CD4-positive, alpha-beta T cell treated with Interleukin-17A for 1 hour (primary cell): ENCODE data around the gene BRD8.
"Not testable (repeated sequence)": the region's sequence is repeated elsewhere in the genome, so short reads cannot be mapped to it uniquely, and the experiment has no call there.

Experiments
- DNase-seq: peaks from one replicate; pipeline ENCODE4 v3.0.0-alpha.2; 2020

The BRD8 gene, protein sequence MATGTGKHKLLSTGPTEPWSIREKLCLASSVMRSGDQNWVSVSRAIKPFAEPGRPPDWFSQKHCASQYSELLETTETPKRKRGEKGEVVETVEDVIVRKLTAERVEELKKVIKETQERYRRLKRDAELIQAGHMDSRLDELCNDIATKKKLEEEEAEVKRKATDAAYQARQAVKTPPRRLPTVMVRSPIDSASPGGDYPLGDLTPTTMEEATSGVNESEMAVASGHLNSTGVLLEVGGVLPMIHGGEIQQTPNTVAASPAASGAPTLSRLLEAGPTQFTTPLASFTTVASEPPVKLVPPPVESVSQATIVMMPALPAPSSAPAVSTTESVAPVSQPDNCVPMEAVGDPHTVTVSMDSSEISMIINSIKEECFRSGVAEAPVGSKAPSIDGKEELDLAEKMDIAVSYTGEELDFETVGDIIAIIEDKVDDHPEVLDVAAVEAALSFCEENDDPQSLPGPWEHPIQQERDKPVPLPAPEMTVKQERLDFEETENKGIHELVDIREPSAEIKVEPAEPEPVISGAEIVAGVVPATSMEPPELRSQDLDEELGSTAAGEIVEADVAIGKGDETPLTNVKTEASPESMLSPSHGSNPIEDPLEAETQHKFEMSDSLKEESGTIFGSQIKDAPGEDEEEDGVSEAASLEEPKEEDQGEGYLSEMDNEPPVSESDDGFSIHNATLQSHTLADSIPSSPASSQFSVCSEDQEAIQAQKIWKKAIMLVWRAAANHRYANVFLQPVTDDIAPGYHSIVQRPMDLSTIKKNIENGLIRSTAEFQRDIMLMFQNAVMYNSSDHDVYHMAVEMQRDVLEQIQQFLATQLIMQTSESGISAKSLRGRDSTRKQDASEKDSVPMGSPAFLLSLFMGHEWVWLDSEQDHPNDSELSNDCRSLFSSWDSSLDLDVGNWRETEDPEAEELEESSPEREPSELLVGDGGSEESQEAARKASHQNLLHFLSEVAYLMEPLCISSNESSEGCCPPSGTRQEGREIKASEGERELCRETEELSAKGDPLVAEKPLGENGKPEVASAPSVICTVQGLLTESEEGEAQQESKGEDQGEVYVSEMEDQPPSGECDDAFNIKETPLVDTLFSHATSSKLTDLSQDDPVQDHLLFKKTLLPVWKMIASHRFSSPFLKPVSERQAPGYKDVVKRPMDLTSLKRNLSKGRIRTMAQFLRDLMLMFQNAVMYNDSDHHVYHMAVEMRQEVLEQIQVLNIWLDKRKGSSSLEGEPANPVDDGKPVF

DNA sequence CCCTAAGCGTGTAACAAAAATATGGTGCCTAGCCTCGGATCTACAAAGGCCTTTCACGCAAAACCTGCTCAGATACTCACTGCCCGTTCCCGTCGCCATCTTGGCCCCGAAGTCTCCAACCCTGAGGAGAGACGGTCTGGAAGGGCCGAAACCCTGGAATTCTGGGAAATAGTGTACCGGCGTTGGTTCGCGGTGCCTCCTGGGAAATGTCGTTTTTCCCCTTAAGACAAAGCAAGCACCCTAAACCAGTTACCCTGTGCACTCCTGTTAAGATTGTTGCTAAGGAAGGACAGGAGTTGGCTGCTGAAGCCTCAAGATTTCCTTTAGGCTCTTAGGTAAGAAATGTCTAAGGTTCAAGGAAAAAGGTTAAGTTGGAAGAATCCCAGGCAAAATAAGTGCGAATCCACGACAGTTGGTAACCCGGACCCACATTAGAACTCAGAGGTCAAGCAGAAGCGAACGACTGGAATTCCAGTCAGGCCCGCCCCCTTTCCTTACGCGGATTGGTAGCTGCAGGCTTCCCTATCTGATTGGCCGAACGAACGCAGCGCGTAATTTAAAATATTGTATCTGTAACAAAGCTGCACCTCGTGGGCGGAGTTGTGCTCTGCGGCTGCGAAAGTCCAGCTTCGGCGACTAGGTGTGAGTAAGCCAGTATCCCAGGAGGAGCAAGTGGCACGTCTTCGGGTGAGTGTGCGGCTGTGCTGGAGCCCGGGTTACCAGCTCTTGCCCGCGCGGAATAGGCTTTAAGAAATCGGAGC lies at the start of gene BRD8, which contains the start of gene KIF20A:
BRD8 (minus strand) TSS at position 115 of the 761 bp plus-strand sequence; CDS start at position 99, 16 bp downstream.
KIF20A (plus strand) TSS at position 597 of the 761 bp plus-strand sequence. CDS start 569 bp downstream, outside the sequence.
- DNase-seq, result peak; percentile 94

DNA sequence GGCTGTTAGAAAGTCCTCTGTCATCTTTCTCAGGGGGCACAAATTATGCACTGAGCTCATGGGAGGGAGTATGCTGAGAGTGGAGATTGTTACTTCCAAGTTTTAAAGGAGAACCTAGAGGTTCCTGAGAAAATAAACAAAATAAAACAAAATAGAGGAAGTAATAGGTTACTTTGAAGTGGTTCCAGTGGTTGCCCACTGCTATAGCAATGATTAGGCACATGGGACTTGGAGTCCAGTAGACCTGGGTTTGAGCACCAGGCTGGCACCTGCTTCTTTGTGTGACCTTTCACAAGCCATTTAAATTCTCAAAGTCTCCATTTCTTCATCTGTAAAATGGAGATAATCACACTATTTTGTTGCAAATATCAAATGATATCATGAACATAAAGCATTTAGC lies 48.5 kb upstream of the BRD8 start:
- no peak for DNase-seq

DNA sequence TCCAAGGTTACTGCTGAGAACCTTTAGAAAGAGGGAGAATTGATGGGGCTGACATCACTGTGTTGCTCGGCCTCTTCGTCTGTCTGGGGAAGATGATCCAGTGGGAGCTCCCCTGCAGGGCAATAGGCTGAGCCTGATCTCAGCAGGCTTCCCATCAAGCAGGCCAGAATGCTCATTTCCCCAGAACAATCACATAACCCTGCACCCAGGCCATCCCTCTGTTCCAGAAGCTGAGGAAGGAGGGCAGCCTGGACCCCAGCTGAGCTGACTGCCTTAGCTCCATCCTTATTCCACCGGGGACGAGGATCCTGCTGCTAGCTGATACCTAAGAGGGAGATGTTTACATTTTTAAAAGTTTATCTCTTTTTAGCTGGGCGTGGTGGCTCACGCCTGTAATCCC lies 46.3 kb upstream of the BRD8 start:
- no peak for DNase-seq

DNA sequence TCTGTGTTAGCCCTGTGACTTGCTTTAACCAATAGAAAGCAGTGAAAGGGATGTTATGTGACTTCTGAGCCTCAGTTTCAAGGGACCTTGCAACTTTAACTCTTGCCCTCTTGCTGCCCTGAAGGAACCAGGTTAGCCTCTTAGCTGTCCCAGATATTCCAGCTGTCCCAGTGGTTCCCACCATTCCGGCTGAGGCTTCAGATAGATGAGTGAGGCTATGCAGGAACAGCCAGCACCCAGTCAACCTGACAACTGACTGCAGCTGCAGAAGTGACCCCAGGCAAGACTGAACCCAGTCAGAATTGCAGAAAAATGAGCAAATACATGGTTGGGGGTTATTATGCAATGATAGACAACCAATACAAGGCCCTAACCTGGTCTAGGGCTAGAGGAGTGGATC lies 45.1 kb upstream of the BRD8 start:
- no peak for DNase-seq

DNA sequence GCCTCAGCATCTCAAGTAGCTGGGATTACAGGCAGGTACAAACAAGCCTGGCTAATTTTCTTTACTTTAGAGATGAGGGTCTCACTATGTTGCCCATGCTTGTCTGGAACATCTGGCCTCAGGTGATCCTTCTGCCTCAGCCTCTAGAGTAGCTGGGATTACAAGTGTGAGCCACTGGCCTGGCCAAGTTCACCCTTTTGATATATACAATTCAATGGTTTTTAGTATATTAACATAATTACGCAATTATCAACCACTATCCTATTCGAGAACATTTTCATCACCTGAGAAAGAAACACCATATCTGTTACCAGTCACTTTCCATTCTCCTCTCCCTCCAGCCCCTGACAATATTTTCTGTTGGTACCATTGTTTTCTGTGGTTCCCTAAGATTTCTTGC lies 38.4 kb upstream of the BRD8 start:
- DNase-seq, result no peak

- DNase-seq, result peak; percentile 97
Observed at GRCh38 chr5:138213161-138214029, 35.0 kb upstream of the BRD8 start, which contains the start of gene CDC23. TSS of gene CDC23 (minus strand) at chr5:138213323. CDS start at chr5:138213312, 11 bp downstream.

DNA sequence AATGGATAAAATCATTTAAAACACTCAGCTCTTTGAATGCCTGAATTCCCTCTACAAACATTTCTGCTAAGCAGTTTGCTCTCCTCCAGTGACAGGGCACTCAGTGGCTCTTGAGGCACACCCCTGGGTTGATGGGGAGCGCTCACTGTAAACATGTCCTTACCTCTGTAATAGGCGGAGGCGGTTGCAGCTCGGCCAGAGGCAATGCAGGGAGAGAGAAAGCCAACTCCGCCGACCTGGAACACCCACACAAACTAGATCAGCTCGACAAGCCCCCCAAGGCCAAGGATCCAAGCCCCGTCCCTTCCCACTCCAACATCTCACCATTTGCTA lies 34.4 kb upstream of the BRD8 start:
- DNase-seq, result no peak

GRCh38 chr5:138210985-138211384 lies 32.6 kb upstream of the BRD8 start:
- no peak for DNase-seq

DNA sequence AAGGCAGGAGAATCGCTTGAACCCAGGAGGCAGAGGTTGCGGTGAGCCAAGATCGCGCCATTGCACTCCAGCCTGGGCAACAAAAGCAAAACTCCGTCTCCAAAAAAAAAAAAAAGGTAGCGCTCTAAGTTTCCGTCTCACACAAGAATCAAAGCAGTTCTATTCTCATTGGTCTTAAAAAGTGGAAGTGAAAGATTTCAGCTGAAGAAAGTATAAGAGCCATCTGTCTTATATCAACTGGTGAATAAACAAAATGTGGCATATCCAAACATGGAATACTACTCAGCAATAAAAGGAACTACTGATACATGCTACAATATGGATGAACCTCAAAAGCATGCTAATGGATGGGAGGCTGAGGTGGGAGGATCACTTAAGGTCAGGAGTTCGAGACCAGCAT lies 15.4 kb upstream of the BRD8 start:
- DNase-seq, result not testable (repeated sequence)

DNA sequence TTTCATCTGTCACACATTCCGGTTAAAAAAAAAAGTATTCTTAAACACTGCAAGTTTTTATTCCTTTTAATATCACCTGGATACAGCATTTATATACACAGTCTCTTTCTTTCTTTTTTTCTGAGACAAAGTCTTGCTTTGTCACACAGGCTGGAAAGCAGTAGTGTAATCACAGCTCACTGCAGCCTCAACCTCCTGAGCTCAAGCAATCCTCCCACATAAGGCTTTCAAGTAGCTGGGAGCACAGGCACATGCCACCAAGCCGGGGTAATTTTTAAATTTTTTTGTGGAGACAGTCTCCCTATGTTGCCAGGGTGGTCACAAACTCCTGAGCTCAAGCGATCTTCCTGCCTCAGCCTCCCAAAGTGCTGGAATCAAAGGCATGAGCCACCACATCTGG lies 14.4 kb upstream of the BRD8 start:
- DNase-seq, result no peak

DNA sequence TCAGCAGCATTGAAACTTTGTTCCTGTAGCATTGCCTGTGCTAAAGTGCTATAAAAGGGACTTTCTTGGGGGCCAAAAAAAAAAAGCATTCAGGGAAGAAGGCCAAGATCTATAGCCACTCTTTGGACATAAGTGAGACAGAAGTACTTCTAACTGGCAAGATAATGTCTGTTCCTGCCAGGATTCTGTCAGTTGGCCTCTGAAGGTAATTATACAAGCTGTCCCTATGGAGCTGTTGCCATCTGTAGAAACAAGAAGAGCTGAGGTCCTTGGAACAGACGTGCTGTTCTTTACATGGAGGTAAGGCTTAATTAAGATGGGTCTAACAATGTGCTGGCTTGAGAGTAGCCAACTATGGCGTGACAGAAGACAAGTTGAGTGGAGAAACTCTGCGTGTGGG lies 10.2 kb upstream of the BRD8 start:
- no peak for DNase-seq

DNA sequence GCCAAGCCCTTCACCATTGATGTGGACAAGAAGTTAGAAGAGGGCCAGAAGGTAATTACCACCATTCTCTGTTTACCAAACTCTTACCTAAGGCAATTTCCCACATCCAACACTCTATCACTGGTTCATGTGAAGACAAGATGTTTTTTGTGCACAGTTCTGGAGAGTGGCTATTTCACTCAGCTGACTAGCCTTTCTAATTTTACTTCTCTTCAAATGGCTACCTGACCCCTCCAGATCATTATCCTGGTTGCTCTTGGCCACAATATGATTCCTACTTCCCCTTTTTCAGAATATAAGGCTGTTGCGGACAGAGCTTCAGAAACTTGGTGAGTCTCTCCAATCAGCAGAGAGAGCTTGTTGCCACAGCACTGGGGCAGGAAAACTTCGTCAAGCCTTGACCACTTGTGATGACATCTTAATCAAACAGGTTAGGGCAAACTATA lies 7.6 kb upstream of the BRD8 start:
- DNase-seq, result no peak

- no peak for DNase-seq
Observed at GRCh38 chr5:138182808-138183207, 4.4 kb upstream of the BRD8 start.

DNA sequence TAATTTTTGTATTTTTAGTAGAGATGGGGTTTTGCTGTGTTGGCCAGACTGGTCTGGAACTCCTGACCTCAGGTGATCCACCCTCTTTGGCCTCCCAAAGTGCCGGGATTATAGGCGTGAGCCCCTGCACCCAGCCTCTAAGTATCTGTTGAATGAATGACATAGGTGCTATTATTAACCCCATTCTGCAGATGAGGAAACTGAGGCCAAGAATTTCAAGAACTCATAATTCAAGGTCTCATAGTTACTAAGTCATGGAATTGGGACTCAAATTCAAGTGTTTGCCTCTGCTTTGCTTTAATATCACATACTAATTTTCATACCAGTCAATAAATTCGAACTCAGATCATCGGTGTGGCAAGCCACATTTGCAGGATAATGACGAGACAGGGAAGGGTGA lies 2.4 kb upstream of the BRD8 start:
- DNase-seq, result no peak

DNA sequence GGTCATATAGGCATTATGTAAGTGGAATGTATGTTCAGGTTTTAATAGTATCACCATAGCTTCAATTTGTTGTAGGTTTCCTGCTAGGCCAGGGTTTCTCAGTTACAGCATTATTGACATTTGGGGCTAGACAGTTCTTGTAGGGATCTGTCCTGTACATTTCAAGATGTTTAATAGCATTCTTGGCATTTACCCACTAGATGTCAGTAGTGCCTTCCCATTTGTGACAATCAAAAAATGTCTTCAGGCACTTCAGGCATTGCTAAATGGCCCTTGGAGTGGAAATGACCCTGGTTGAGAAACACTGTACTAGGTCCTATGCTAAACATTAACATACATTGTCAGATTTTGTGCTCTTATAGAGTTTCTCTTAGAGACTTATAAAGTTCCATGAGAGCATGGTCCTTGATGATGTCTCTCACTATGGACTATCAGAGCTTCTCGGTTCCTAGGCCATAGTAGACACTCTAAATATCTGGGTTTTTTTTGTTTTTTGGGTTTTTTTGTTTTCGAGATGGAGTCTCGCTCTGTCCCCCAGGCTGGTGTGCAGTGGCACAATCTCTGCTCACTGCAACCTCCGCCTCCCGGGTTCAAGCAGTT lies 1.9 kb upstream of the BRD8 start:
- peak; percentile 61 for DNase-seq

DNA sequence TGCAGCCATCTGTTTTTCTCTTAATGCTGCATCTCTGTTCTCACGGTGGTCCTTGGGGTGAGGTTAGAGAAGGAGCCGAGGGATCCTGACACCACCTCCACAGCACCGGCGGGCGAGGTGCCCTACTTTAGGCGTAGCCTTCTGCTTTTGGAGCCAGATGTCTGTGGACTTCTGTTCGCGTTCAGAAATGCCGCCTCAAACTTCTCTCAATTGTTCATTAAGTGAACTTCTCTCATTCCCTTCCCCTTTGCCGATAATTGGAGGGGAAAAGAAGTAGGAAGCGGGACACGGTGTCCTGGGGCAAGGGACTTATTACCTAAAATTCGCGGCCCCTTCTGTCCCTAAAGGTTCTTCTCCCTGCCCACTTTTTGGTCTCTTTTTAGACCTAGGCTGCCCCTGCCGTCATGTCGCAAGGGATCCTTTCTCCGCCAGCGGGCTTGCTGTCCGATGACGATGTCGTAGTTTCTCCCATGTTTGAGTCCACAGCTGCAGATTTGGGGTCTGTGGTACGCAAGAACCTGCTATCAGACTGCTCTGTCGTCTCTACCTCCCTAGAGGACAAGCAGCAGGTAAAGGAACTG lies 937 bp upstream of the BRD8 start:
- DNase-seq, result no peak

DNA sequence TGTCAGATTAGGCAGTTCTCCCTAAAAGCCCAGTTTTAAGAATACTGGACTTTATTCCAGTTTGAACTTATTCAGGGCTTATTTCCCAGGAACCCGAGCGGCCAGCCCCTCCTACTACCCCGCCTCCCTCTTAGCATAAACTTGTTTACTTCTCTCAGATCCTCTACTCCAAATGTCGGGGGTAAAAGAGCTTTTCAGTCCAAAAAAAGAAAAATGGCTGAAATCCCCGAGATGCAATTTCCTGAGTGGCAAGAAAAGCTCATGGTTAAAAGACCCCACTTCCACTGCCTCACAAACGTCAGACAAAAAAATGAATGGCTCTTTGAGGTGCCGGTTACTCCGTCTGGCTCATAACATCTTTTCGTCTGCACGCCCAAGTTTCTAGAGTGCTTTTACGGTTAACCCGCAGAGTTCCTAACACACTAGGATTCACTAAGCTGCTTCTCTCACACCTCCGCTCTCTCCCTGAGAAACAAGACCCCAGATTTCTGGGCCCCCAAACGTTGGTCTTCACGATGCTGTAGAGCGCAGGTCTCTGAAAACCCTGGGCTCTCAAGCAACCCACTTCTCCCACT lies 402 bp downstream of the BRD8 start:
- peak; percentile 23 for DNase-seq

GRCh38 chr5:138170299-138170698 lies 8.1 kb downstream of the BRD8 start:
- DNase-seq, result no peak

DNA sequence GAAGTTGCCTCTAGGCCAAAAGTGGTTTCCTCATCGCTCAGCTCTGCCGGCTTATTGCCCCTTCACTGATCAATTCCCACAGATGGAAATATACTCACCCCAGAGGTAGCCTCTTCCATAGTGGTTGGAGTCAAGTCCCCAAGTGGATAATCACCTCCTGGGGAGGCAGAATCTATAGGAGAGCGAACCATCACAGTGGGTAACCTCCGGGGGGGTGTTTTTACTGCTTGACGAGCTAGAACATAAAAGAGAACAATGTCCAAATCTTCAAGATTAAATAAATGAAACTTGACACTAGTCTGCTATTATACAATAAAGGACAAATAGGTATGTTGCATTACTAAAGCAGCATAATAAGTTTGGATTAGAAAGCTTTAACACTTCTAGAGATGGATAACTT lies 9.3 kb downstream of the BRD8 start:
- DNase-seq, result no peak

GRCh38 chr5:138163721-138164120 lies 14.7 kb downstream of the BRD8 start:
- no peak for DNase-seq
